PC-3 (cell line): Measurements from ENCODE around the gene ARHGDIG. TPM values are rescaled to one million over a fixed set of nuclear protein-coding genes. Genes with fewer than 3 reads are reported as not detected.
A peak's percentile ranks its signal among the peaks of the same experiment; 100 is the strongest.

Experiments
- ATAC-seq: fragments of 200-7000 bp; cut with Tn5 transposase; 2 replicates; pipeline ENCODE4 v1.9.1; 2020; ENCODE audit warnings: mild to moderate bottlenecking, moderate library complexity
- BruUV-seq: library from RNA; stranded (reverse); fragments of 400-500 nt; replicated peaks from 2 replicates; lab custom pipeline; 2021; lab: Mats Ljungman, UMichigan
- CTCF ChIA-PET: fragments of 300-600 bp; sonication (Branson Sonifier 250); formaldehyde crosslinking; loops from one replicate; lab custom pipeline; 2022; ENCODE audit warnings: antibody characterized with exemption; lab: Charles Lee
- POLR2A ChIA-PET: fragments of 300-600 bp; sonication (Branson Sonifier 250); formaldehyde crosslinking; loops from one replicate; lab custom pipeline; 2022; ENCODE audit warnings: antibody characterized with exemption; ENCODE audit not compliant: unreplicated experiment; lab: Charles Lee
- DNase-seq: peaks from one replicate; pipeline ENCODE4 v3.0.0-alpha.2; 2015
- H2AFZ ChIP-seq: fragments of 300-600 bp; sonication (generic); 2 replicates; pipeline ENCODE4 v1.6.0; 2016; ENCODE audit warnings: antibody characterized with exemption, low read length
- H3F3A ChIP-seq: fragments of 300-600 bp; sonication (generic); one replicate; pipeline ENCODE4 v1.6.0; 2017; ENCODE audit warnings: antibody characterized with exemption, low read length, control low read depth, mild to moderate bottlenecking; ENCODE audit not compliant: unreplicated experiment
- H3K27ac ChIP-seq: fragments of 300-600 bp; sonication (generic); 2 replicates; pipeline ENCODE4 v1.5.1; 2016; ENCODE audit warnings: mild to moderate bottlenecking, low read length
- H3K27me3 ChIP-seq: fragments of 300-600 bp; sonication (generic); 2 replicates; pipeline ENCODE4 v1.6.1; 2016; ENCODE audit warnings: low read length, mixed read lengths
- H3K36me3 ChIP-seq: fragments of 300-600 bp; sonication (generic); 2 replicates; pipeline ENCODE4 v1.6.1; 2016; ENCODE audit warnings: low read depth, mixed run types, low read length, mixed read lengths
- H3K4me1 ChIP-seq: fragments of 300-600 bp; sonication (generic); 2 replicates; pipeline ENCODE4 v1.5.1; 2016; ENCODE audit warnings: low read length; ENCODE audit not compliant: insufficient read depth
- H3K4me2 ChIP-seq: fragments of 300-600 bp; sonication (generic); 2 replicates; pipeline ENCODE4 v1.6.0; 2016; ENCODE audit warnings: low read length
- H3K4me3 ChIP-seq: fragments of 300-600 bp; sonication (generic); 2 replicates; pipeline ENCODE4 v1.5.1; 2016; ENCODE audit warnings: mild to moderate bottlenecking, low read length, mixed read lengths
- H3K79me2 ChIP-seq: fragments of 300-600 bp; sonication (generic); 2 replicates; pipeline ENCODE4 v1.6.1; 2017; ENCODE audit warnings: low read length, mixed read lengths
- H3K9ac ChIP-seq: fragments of 300-600 bp; sonication (generic); 2 replicates; pipeline ENCODE4 v1.6.0; 2016; ENCODE audit warnings: mild to moderate bottlenecking, low read length
- H3K9me2 ChIP-seq: fragments of 300-600 bp; sonication (generic); replicated peaks from 2 replicates; pipeline ENCODE4 v1.6.1; 2016; ENCODE audit warnings: mixed run types, low read length, mixed read lengths
- H3K9me3 ChIP-seq: fragments of 300-600 bp; sonication (generic); 2 replicates; pipeline ENCODE4 v1.6.1; 2016; ENCODE audit warnings: low read length, mixed read lengths
- H4K20me1 ChIP-seq: fragments of 300-600 bp; sonication (generic); 2 replicates; pipeline ENCODE4 v1.6.1; 2016; ENCODE audit warnings: low read length, mixed read lengths
- EZH2 ChIP-seq: fragments of 300-600 bp; sonication (generic); IDR thresholded peaks from one replicate; pipeline ENCODE4 v1.6.1; 2017; ENCODE audit warnings: antibody characterized with exemption, mild to moderate bottlenecking, low read length; ENCODE audit not compliant: unreplicated experiment
- EZH2phosphoT487 ChIP-seq: fragments of 300-600 bp; sonication (generic); IDR thresholded peaks from 2 replicates; pipeline ENCODE4 v1.6.1; 2018; ENCODE audit warnings: mild to moderate bottlenecking, antibody characterized with exemption, low read length, borderline replicate concordance
- intact Hi-C: fragments of 100-400 bp; cut with micrococcal nuclease; formaldehyde crosslinking; loops from 2 replicates; pipeline ENCODE4 v1.9.0; 2023
- total RNA-seq: library from RNA; depleted of rRNA; stranded (reverse); fragments of >200 nt; gene quantifications from 2 replicates; pipeline ENCODE4 v1.2.3, GENCODE V29; 2014
- TF ChIP-seq, protein P1 (sequence below): fragments of 300-600 bp; sonication (generic); conservative IDR thresholded peaks from 2 replicates; pipeline ENCODE4 v1.5.1; 2017; ENCODE audit warnings: antibody characterized with exemption, low read depth, mild to moderate bottlenecking, low read length

ARHGDIG gene
- total RNA-seq, 1 experiment from 2014 or later = not detected

DNA sequence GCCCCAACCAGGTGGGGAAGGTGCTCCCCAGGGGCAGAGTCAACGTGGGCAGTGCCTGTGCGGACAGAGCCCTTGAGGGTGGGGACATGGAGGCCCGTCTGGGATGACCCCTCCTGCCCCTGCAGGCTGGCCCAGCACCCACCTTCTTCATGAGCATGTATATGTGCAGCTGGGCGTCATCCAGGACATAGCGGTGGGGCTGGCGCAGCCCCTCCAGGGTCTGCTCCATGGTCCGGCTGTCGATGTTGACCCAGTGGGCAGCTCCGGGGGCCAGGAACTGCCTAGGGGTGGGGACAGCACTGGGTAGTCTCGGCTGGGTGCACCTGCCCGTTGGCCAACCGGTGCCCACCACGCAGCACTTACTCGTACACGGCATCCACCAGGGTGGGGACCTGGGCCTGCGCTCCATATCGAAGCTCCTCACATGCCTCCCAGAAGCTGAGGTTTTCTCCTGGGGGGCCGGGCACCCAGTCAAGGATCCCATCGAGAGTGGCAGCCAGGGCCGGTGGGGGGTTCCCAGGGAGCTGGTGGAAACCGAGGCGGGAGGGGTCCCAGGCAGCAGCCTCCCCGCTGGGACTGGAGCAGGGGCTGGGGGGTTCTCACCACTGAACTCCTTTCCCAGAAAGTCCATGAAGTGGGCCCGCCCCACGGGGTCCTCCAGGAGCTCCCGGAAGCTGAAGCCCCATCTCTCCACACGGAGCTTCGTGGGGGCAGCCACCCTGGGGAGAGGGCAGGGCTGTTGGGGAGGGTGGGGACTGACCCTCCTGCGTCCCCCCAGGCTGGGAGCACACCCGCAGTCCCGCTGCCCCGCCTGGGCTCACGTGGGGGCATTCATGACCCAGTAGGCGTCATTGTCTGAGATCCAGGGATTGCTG lies 9.8 kb upstream of the ARHGDIG start:
- no peak for DNase-seq
- no peaks in the 10 kb centered on the region for H3K36me3 ChIP-seq
- H3K4me1 ChIP-seq = no peaks in the 10 kb centered on the region
- H3K27me3 ChIP-seq = no peaks in the 10 kb centered on the region
- no peak for ATAC-seq
- no TSS peak for BruUV-seq
- no peak overlapping the region for H2AFZ ChIP-seq
- no peak overlapping the region for H3K27ac ChIP-seq
- TF ChIP-seq EZH2phosphoT487 (no peak), EZH2 (no peak)
- no peaks in the 10 kb centered on the region for H4K20me1 ChIP-seq
- ChIA-PET CTCF (no interaction called here), POLR2A (no interaction called here)
- no peak overlapping the region for H3K4me3 ChIP-seq
- no peaks in the 10 kb centered on the region for H3K79me2 ChIP-seq
- intact Hi-C loops = no loop called here
- H3K4me2 ChIP-seq = no peak overlapping the region
- no peaks in the 10 kb centered on the region for H3F3A ChIP-seq
- no peaks in the 10 kb centered on the region for H3K9me2 ChIP-seq
- H3K9ac ChIP-seq = no peak overlapping the region
- no peaks in the 10 kb centered on the region for H3K9me3 ChIP-seq

DNA sequence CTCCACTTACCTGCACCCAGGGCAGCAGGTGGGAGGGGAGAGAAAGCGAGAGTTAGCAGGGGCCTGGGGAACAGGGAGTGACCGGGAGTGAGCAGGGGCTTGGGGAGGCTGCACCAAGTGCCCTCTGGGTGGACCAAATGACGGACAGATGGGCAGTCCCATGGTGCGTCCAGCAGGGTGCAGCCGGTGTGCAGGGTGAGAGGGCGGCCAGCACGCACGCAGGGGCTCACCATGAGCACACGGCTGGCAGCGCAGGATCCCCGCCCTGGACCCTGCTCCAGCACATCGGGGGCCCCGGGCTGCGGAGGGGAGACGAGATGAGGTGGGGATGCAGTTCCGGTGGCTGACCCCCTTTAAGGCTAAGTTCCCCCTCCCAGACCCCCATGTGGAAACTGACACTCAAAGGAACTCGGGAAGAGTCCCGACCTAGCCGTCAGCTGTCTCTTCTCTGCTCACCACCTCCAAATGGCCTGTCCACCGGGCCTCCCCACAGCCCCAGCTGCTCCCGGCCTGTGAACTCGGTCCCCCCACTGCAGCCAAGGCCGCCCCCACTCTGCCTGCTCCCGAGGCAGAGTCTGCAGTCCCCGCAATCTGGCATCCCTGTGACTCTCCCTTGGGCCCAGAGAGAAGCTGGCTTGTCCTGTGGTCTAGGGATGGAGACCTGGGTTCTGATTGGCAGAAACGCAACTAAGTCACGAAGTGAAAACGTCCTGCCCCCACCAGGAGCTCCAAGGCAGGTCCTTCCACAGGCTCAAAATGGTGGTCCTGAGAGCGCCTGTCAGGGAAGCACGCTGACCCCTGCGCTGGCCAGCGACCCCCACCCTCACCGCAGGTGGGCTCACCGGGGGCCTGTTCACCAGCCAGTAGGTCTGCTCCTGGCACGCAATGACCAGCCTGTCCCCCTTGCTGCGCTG lies 7.5 kb upstream of the ARHGDIG start:
- Histone ChIP-seq H3K36me3 (no peaks in the 10 kb centered on the region), H3K4me2 (no peak overlapping the region), H3K9me3 (no peaks in the 10 kb centered on the region), H3K9ac (no peak overlapping the region), H2AFZ (no peak overlapping the region), H4K20me1 (no peaks in the 10 kb centered on the region), H3K27me3 (no peaks in the 10 kb centered on the region), H3F3A (no peaks in the 10 kb centered on the region), H3K4me3 (no peak overlapping the region), H3K4me1 (no peaks in the 10 kb centered on the region), H3K27ac (no peak overlapping the region), H3K9me2 (no peaks in the 10 kb centered on the region), H3K79me2 (no peaks in the 10 kb centered on the region)
- no peak for ATAC-seq
- TF ChIP-seq EZH2 (no peak), EZH2phosphoT487 (no peak)
- TF ChIP-seq, protein P1, sequence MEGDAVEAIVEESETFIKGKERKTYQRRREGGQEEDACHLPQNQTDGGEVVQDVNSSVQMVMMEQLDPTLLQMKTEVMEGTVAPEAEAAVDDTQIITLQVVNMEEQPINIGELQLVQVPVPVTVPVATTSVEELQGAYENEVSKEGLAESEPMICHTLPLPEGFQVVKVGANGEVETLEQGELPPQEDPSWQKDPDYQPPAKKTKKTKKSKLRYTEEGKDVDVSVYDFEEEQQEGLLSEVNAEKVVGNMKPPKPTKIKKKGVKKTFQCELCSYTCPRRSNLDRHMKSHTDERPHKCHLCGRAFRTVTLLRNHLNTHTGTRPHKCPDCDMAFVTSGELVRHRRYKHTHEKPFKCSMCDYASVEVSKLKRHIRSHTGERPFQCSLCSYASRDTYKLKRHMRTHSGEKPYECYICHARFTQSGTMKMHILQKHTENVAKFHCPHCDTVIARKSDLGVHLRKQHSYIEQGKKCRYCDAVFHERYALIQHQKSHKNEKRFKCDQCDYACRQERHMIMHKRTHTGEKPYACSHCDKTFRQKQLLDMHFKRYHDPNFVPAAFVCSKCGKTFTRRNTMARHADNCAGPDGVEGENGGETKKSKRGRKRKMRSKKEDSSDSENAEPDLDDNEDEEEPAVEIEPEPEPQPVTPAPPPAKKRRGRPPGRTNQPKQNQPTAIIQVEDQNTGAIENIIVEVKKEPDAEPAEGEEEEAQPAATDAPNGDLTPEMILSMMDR = no peak
- intact Hi-C loops = no loop called here
- ChIA-PET POLR2A (no interaction called here), CTCF (no interaction called here)
- no peak for DNase-seq
- BruUV-seq = no TSS peak

DNA sequence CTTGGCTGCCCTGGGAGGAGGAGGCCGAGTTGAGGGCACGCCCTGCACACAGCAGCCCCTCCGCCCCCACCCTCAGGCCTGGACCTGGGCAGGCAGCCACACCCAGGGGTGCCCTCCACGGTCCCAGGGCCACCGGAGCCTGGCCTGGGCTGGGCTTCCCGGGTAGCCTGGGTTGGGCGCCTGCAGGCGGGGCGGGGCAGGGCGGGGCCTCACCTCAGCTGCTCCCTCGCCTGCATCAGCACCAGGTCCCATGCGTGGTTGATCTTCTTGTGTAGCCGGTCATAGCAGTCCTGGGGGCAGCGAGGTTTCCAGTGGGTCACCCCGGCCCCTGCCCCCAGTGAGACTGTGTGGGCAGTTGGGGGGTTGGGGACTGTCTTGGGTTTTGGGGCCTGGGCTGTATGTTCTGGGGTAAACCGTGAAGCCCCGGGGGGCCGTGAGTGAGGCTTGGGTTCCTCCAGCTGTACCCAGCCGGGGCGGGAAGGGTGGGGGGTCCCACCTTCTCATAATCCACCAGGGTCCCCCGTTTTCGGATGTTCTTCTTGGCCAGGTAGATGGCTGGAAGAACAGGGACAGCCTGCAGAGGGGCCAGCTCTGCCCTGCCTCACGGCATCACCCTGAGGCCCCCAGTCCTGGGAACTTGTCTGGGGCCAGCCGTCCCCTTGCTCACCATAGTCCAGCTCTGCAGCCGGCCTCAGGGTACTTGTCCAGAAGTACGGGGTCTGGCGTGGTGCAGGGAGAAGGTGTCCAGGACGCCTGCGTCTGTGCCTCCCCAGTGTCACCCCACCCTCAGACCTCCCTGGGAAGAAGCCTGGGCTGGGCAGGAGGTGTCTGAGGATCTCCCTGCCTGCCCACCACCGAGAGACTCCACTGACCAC lies 6.6 kb upstream of the ARHGDIG start:
- Histone ChIP-seq H3F3A (no peaks in the 10 kb centered on the region), H3K79me2 (no peaks in the 10 kb centered on the region), H3K27me3 (no peaks in the 10 kb centered on the region), H3K4me2 (no peak overlapping the region), H2AFZ (no peak overlapping the region), H3K4me1 (no peaks in the 10 kb centered on the region), H3K36me3 (no peaks in the 10 kb centered on the region), H3K27ac (no peak overlapping the region), H4K20me1 (no peaks in the 10 kb centered on the region), H3K9me3 (no peaks in the 10 kb centered on the region), H3K4me3 (no peak overlapping the region), H3K9me2 (no peaks in the 10 kb centered on the region), H3K9ac (no peak overlapping the region)
- ChIA-PET CTCF (interaction anchor here (0.6 kb wide), 1 partner anchor 38 kb away, joined by 3 read pairs; no protein-coding TSS in a partner anchor), POLR2A (no interaction called here)
- ATAC-seq (peak; percentile 60), DNase-seq (peak; percentile 22)
- intact Hi-C loops = no loop called here
- BruUV-seq = no TSS peak
- TF ChIP-seq EZH2 = no peak
- TF ChIP-seq, protein P1 = no peak
- TF ChIP-seq EZH2phosphoT487 = no peak
